H1 (cell line): ENCODE measurements around the gene AK2. TPM values are rescaled to one million over a fixed set of nuclear protein-coding genes. Genes with fewer than 3 reads are reported as not detected.

ENCODE experiments used
- CTCF ChIA-PET: fragments of 300-600 bp; sonication (Branson Sonifier 250); formaldehyde crosslinking; loops from one replicate; lab custom pipeline; 2021; ENCODE audit not compliant: partially characterized antibody; lab: Charles Lee
- POLR2A ChIA-PET: fragments of 300-600 bp; sonication (Branson Sonifier 250); formaldehyde crosslinking; loops from one replicate; lab custom pipeline; 2021; ENCODE audit warnings: inconsistent platforms; ENCODE audit not compliant: partially characterized antibody; lab: Charles Lee
- DNase-seq, 2 experiments: peaks; one replicate each; pipeline versions ENCODE4 v3.0.0 to v3.0.0-alpha.2; 2010 to 2022; ENCODE audit warnings: low spot score in 2 of 2, low read depth in 1 of 2, mixed read lengths in 1 of 2
- FAIRE-seq: peaks from 2 replicates; lab custom pipeline; 2011; peaks lifted over from hg19 to GRCh38; lab: Jason Lieb, UNC
- H2AFZ ChIP-seq: 2 replicates; pipeline ENCODE4 v1.8.1; 2012; ENCODE audit warnings: low read length, inconsistent platforms
- H2AK5ac ChIP-seq: 2 replicates; pipeline ENCODE4 v1.6.1; 2013; ENCODE audit warnings: low read depth, low read length
- H2BK120ac ChIP-seq: replicated peaks from 2 replicates; pipeline ENCODE3; 2013; ENCODE audit warnings: low read depth, low read length, inconsistent platforms
- H2BK12ac ChIP-seq: 2 replicates; pipeline ENCODE4 v1.6.1; 2013; ENCODE audit warnings: low read depth, low read length
- H2BK15ac ChIP-seq: 2 replicates; pipeline ENCODE4 v1.6.1; 2013; ENCODE audit warnings: low read length
- H2BK20ac ChIP-seq: 2 replicates; pipeline ENCODE4 v1.6.1; 2013; ENCODE audit warnings: low read length
- H2BK5ac ChIP-seq: 2 replicates; pipeline ENCODE4 v1.6.1; 2013; ENCODE audit warnings: low read depth, low read length
- H3K14ac ChIP-seq: 2 replicates; pipeline ENCODE4 v1.6.1; 2013; ENCODE audit warnings: inconsistent platforms; ENCODE audit not compliant: insufficient read length
- H3K18ac ChIP-seq: 2 replicates; pipeline ENCODE4 v1.6.1; 2013; ENCODE audit warnings: low read length; ENCODE audit errors: extremely low read depth
- H3K23ac ChIP-seq: 2 replicates; pipeline ENCODE4 v1.6.1; 2013; ENCODE audit warnings: inconsistent platforms; ENCODE audit not compliant: insufficient read length
- H3K23me2 ChIP-seq: 2 replicates; pipeline ENCODE4 v1.6.1; 2013; ENCODE audit warnings: low read depth, low read length
- H3K27ac ChIP-seq: 2 replicates; pipeline ENCODE4 v1.6.1; 2011; ENCODE audit warnings: low read depth, low read length, inconsistent platforms
- H3K27me3 ChIP-seq, 4 experiments: replicated peaks in 1 of 4; 1 replicate in 1 of 4; 2 replicates in 3 of 4; pipeline versions ENCODE4 v1.6.1 to v1.8.1; 2011 to 2013; ENCODE audit warnings: low read length in 3 of 4, mild to moderate bottlenecking in 3 of 4, inconsistent platforms in 2 of 4, mixed read lengths in 2 of 4, moderate library complexity in 1 of 4; ENCODE audit not compliant: control insufficient read depth in 3 of 4, insufficient read depth in 3 of 4; ENCODE audit errors: extremely low read depth in 1 of 4
- H3K36me3 ChIP-seq, 4 experiments: 2 replicates each; pipeline versions ENCODE4 v1.6.1 to v1.8.1; 2011 to 2013; ENCODE audit warnings: mild to moderate bottlenecking in 4 of 4, low read length in 3 of 4, moderate library complexity in 2 of 4, control low read depth in 1 of 4, inconsistent platforms in 1 of 4; ENCODE audit not compliant: insufficient read depth in 4 of 4, control insufficient read depth in 2 of 4
- H3K4ac ChIP-seq: replicated peaks from 2 replicates; pipeline ENCODE3; 2013; ENCODE audit warnings: low read length, low read depth, mixed read lengths, inconsistent platforms; ENCODE audit not compliant: insufficient read length
- H3K4me1 ChIP-seq, 4 experiments: replicated peaks in 1 of 4; 1 replicate in 1 of 4; 2 replicates in 3 of 4; pipeline versions ENCODE4 v1.6.1 to v1.8.1; 2011 to 2013; ENCODE audit warnings: low read length in 3 of 4, inconsistent platforms in 2 of 4, mixed read lengths in 1 of 4; ENCODE audit not compliant: insufficient read depth in 4 of 4, control insufficient read depth in 3 of 4
- H3K4me2 ChIP-seq, 2 experiments: 2 replicates each; pipeline versions ENCODE4 v1.6.1 to v1.8.1; 2011 to 2013; ENCODE audit warnings: low read depth in 2 of 2, low read length in 2 of 2, control low read depth in 1 of 2, inconsistent platforms in 1 of 2, mild to moderate bottlenecking in 1 of 2; ENCODE audit not compliant: insufficient read depth in 1 of 2
- H3K4me3 ChIP-seq, 4 experiments: fragments of 200-600, 300-600 bp in 1 of 4; sonication (generic), shearing (Covaris generic), sonication (Bioruptor Twin) in 1 of 4; 2 replicates each; pipeline versions ENCODE4 v1.5.1 to v1.8.1; 2011 to 2016; ENCODE audit warnings: low read length in 4 of 4, low read depth in 3 of 4, control low read depth in 2 of 4, inconsistent platforms in 2 of 4, mild to moderate bottlenecking in 2 of 4, mixed read lengths in 1 of 4, moderate library complexity in 1 of 4; ENCODE audit not compliant: insufficient read depth in 2 of 4; ENCODE audit errors: extremely low read depth in 1 of 4
- H3K56ac ChIP-seq: replicated peaks from 2 replicates; pipeline ENCODE3; 2013; ENCODE audit warnings: low read depth, mild to moderate bottlenecking, mixed read lengths, low read length, inconsistent platforms; ENCODE audit not compliant: insufficient read length
- H3K79me1 ChIP-seq: 2 replicates; pipeline ENCODE4 v1.6.1; 2013; ENCODE audit warnings: low read depth, low read length, control low read depth
- H3K79me2 ChIP-seq, 2 experiments: 2 replicates each; pipeline versions ENCODE4 v1.6.1 to v1.8.1; 2012 to 2013; ENCODE audit warnings: low read length in 2 of 2, mild to moderate bottlenecking in 2 of 2, inconsistent platforms in 1 of 2; ENCODE audit not compliant: insufficient read depth in 2 of 2, control insufficient read depth in 1 of 2
- H3K9ac ChIP-seq, 4 experiments: replicated peaks in 1 of 4; 1 replicate in 1 of 4; 2 replicates in 3 of 4; pipeline versions ENCODE4 v1.6.1 to v1.8.1; 2011 to 2013; ENCODE audit warnings: low read depth in 3 of 4, low read length in 3 of 4, control low read depth in 2 of 4, mild to moderate bottlenecking in 2 of 4, moderate library complexity in 2 of 4, inconsistent platforms in 1 of 4; ENCODE audit errors: extremely low read depth in 1 of 4
- H3K9me3 ChIP-seq, 2 experiments: 2 replicates each; pipeline versions ENCODE4 v1.6.1 to v1.8.1; 2012 to 2013; ENCODE audit warnings: mild to moderate bottlenecking in 2 of 2, moderate library complexity in 2 of 2, control low read depth in 1 of 2, inconsistent platforms in 1 of 2, low read depth in 1 of 2, low read length in 1 of 2, mixed read lengths in 1 of 2; ENCODE audit not compliant: insufficient read depth in 2 of 2
- H4K20me1 ChIP-seq, 2 experiments: replicated peaks in 1 of 2; 2 replicates each; pipeline versions ENCODE3 to v1.8.1; 2011 to 2013; ENCODE audit warnings: inconsistent platforms in 2 of 2, low read length in 2 of 2, mild to moderate bottlenecking in 1 of 2; ENCODE audit not compliant: insufficient read depth in 2 of 2, control insufficient read depth in 1 of 2
- H4K5ac ChIP-seq: 2 replicates; pipeline ENCODE4 v1.6.1; 2013; ENCODE audit warnings: low read length, low read depth, mixed read lengths, inconsistent platforms; ENCODE audit not compliant: insufficient read length
- H4K8ac ChIP-seq: 2 replicates; pipeline ENCODE4 v1.8.0; 2013; ENCODE audit warnings: mild to moderate bottlenecking, moderate library complexity, low read length, inconsistent platforms; ENCODE audit not compliant: insufficient read depth; ENCODE audit errors: extremely low read depth
- H4K91ac ChIP-seq: replicated peaks from 2 replicates; pipeline ENCODE3; 2013; ENCODE audit warnings: low read length, mixed read lengths, inconsistent platforms; ENCODE audit not compliant: insufficient read length
- CHD1 ChIP-seq: IDR thresholded peaks from 2 replicates; pipeline ENCODE4 v1.6.1; 2012; ENCODE audit warnings: low read depth, low read length, improper control_type of control experiment
- TAF7 ChIP-seq: optimal IDR thresholded peaks from 2 replicates; pipeline ENCODE3; 2011; ENCODE audit warnings: low read depth, mild to moderate bottlenecking, inconsistent platforms, low read length, moderate library complexity, borderline replicate concordance
- WGBS, 2 experiments: shearing (Covaris generic) in 1 of 2; methylation state at CpG; one replicate each; pipeline versions ENCODE4 v1.1.6 to v1.1.7; 2013 to 2015; ENCODE audit warnings: low lambda C conversion rate in 2 of 2, mixed read lengths in 2 of 2, inconsistent platforms in 1 of 2, low coverage in 1 of 2, missing lambda C conversion rate in 1 of 2; ENCODE audit not compliant: insufficient replicate concordance in 2 of 2, insufficient coverage in 1 of 2, insufficient read length in 1 of 2; ENCODE audit errors: extremely low coverage in 1 of 2, missing lambda C conversion rate in 1 of 2; 5-methylcytosine and 5-hydroxymethylcytosine counted together
- polyA plus RNA-seq, 7 experiments: library from polyadenylated mRNA; depleted of rRNA in 3 of 7; stranded (reverse) in 5 of 7; unstranded in 2 of 7; fragments of >200 nt in 5 of 7; fragments of 200-250 nt in 2 of 7; gene quantifications; 1 replicate in 5 of 7; 2 replicates in 1 of 7; 4 replicates in 1 of 7; pipeline versions ENCODE4 v1.2.1 to v1.2.3, GENCODE V29; 2011 to 2013; ENCODE audit warnings: missing spikeins in 2 of 7, mixed read lengths in 2 of 7
- total RNA-seq: library from RNA; stranded (reverse); fragmentation: NEBNext Ultra II Directional; extraction: Animal tissue kit (Norgen Biotek cat#: 25700); gene quantifications from 2 replicates; pipeline ENCODE4 v1.2.1, GENCODE V29; 2021

Gene AK2
- total and polyA plus RNA-seq, 2 of the 8 experiments (the other 6 are each of a cell fraction or from before 2014, with no cell fraction given) = 92.3 to 137 TPM

DNA sequence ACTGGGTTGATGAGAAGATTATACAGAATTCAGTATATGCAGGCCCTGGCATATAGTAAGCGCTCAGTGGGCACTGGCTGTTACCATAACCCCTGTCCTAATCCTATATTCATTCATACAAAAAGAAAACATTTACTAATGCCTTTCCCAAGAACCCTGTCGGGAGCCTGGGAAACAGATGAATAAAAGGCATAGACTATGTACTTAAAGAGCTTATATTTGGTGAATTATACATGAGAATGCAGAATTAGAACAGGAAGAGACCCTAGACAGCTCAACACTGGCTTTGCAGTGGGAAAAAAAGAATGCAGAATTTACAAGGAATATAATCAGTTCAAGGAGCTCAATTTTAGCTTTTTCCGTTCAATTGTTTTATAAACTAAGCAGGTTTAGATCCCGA is 10.9 kb downstream of the AK2 start:
- H3K79me1 ChIP-seq = peaks cover 7% of the 10 kb centered on the region
- no peak overlapping the region for H3K9ac ChIP-seq
- no peak overlapping the region for H2BK15ac ChIP-seq
- H3K56ac ChIP-seq = no peak overlapping the region
- no peak overlapping the region for H2BK120ac ChIP-seq
- no peak overlapping the region for H2BK5ac ChIP-seq
- H4K8ac ChIP-seq = no peak overlapping the region
- H3K4ac ChIP-seq = no peak overlapping the region
- H3K4me1 ChIP-seq = peaks cover 0 to 3% (median 0%) of the 10 kb centered on the region in 4 experiments; a peak in 4 of 7 replicates
- POLR2A ChIA-PET = interaction anchor here (0.5 to 2.2 kb wide), 9 partner anchors 9 to 667 kb away, joined by 3 to 12 read pairs (median 4); no protein-coding TSS in a partner anchor
- DNase-seq (no peak), FAIRE-seq (no peak)
- no peak overlapping the region for H2AK5ac ChIP-seq
- H2BK12ac ChIP-seq = no peak overlapping the region
- no peak overlapping the region for H2AFZ ChIP-seq
- no peak overlapping the region for H3K18ac ChIP-seq
- H3K27me3 ChIP-seq = no peaks in the 10 kb centered on the region
- H3K27ac ChIP-seq = no peak overlapping the region
- H3K9me3 ChIP-seq = no peaks in the 10 kb centered on the region
- no peak overlapping the region for H4K91ac ChIP-seq
- WGBS, 2 experiments = 93% methylated on average over 4 of the region's 4 CpGs; no CpG with 5 or more reads in 1 of the 2 experiments
- H4K5ac ChIP-seq = no peak overlapping the region
- H2BK20ac ChIP-seq = no peak overlapping the region
- H3K79me2 ChIP-seq = peaks cover 6 to 52% of the 10 kb centered on the region in 2 experiments; a peak in 3 of 4 replicates
- H3K23ac ChIP-seq = no peak overlapping the region
- H4K20me1 ChIP-seq = peaks cover 5 to 11% of the 10 kb centered on the region in 2 experiments
- no peak overlapping the region for H3K4me2 ChIP-seq
- no peak overlapping the region for H3K14ac ChIP-seq
- CTCF ChIA-PET = interaction anchor here (0.6 to 3.2 kb wide), 12 partner anchors 9 to 1151 kb away, joined by 3 to 12 read pairs (median 4); no protein-coding TSS in a partner anchor
- H3K36me3 ChIP-seq = peaks cover 4 to 31% (median 20%) of the 10 kb centered on the region in 4 experiments; a peak in 7 of 8 replicates
- H3K23me2 ChIP-seq = no peaks in the 10 kb centered on the region
- H3K4me3 ChIP-seq = no peak overlapping the region
- TF ChIP-seq CHD1 (no peak), TAF7 (no peak)
